Measurements from ENCODE around the gene FCER2.

The FCER2 gene

GRCh38 chr19:7676854-7677253, 25.1 kb downstream of the FCER2 start, which contains the start of gene MCEMP1:
TSS of gene MCEMP1 (plus strand) at chr19:7677090. CDS start at chr19:7677121, 31 bp downstream.
- Histone ChIP-seq H3K4me2 (no peak within 1 kb of the TSS), H3K4me3 (IDR thresholded peaks at IDR 0.05; ENCODE audit: insufficient read depth, low read depth, low read length) (no peak within 1 kb of the TSS), H2AFZ (ENCODE audit: low read depth) (no peak within 1 kb of the TSS), H3K27me3 (ENCODE audit: insufficient read depth, low read depth) (peaks cover 54% of the 10 kb centered on the region), H4K20me1 (ENCODE audit: insufficient read depth) (no peaks in the 10 kb centered on the region), H3K27ac (no peak within 1 kb of the TSS), H3K36me3 (ENCODE audit: insufficient read depth) (no peaks in the 10 kb centered on the region), H3K4me1 (ENCODE audit: low read depth, poor library complexity, severe bottlenecking) (no peaks in the 10 kb centered on the region), H3K79me2 (ENCODE audit: insufficient read depth, low read depth) (no peaks in the 10 kb centered on the region), H3K9ac (no peak within 1 kb of the TSS)
- no peak for TF ChIP-seq CTCF (conservative IDR thresholded peaks at IDR 0.05; ENCODE audit: low read depth, low read length)

GRCh38 chr19:7676376-7676775, 25.6 kb downstream of the FCER2 start:
- Histone ChIP-seq H3K4me2 (no peak overlapping the region), H3K9ac (no peak overlapping the region), H3K4me3 (IDR thresholded peaks at IDR 0.05; ENCODE audit: insufficient read depth, low read depth, low read length) (no peak overlapping the region), H3K27me3 (ENCODE audit: insufficient read depth, low read depth) (peaks cover 56% of the 10 kb centered on the region), H3K27ac (no peak overlapping the region), H2AFZ (ENCODE audit: low read depth) (no peak overlapping the region), H4K20me1 (ENCODE audit: insufficient read depth) (no peaks in the 10 kb centered on the region), H3K36me3 (ENCODE audit: insufficient read depth) (no peaks in the 10 kb centered on the region), H3K4me1 (ENCODE audit: low read depth, poor library complexity, severe bottlenecking) (no peaks in the 10 kb centered on the region), H3K79me2 (ENCODE audit: insufficient read depth, low read depth) (no peaks in the 10 kb centered on the region)
- TF ChIP-seq CTCF (conservative IDR thresholded peaks at IDR 0.05; ENCODE audit: low read depth, low read length), result no peak

- no peaks in the 10 kb centered on the region for H3K79me2 ChIP-seq (ENCODE audit: insufficient read depth, low read depth)
- no peak for TF ChIP-seq CTCF (conservative IDR thresholded peaks at IDR 0.05; ENCODE audit: low read depth, low read length)
- H3K27me3 ChIP-seq (ENCODE audit: insufficient read depth, low read depth), result peaks cover 60% of the 10 kb centered on the region
- H2AFZ ChIP-seq (ENCODE audit: low read depth), result peak overlapping the region; percentile 60; the same call in 1 of the 2 replicates
- no peak overlapping the region for H3K9ac ChIP-seq
- no peak overlapping the region for H3K27ac ChIP-seq
- H3K4me3 ChIP-seq (IDR thresholded peaks at IDR 0.05; ENCODE audit: insufficient read depth, low read depth, low read length), result no peak overlapping the region
- H3K4me2 ChIP-seq, result peak overlapping the region; percentile 23; the same call in 1 of the 2 replicates
- no peaks in the 10 kb centered on the region for H4K20me1 ChIP-seq (ENCODE audit: insufficient read depth)
- H3K36me3 ChIP-seq (ENCODE audit: insufficient read depth), result no peaks in the 10 kb centered on the region
- no peaks in the 10 kb centered on the region for H3K4me1 ChIP-seq (ENCODE audit: low read depth, poor library complexity, severe bottlenecking)
These were observed 27.6 kb downstream of the FCER2 start for GRCh38 chr19:7674010-7675005.

- H3K4me2 ChIP-seq, result no peak overlapping the region
- no peaks in the 10 kb centered on the region for H3K79me2 ChIP-seq (ENCODE audit: insufficient read depth, low read depth)
- TF ChIP-seq CTCF (conservative IDR thresholded peaks at IDR 0.05; ENCODE audit: low read depth, low read length), result no peak
- H3K36me3 ChIP-seq (ENCODE audit: insufficient read depth), result no peaks in the 10 kb centered on the region
- H3K4me1 ChIP-seq (ENCODE audit: low read depth, poor library complexity, severe bottlenecking), result no peaks in the 10 kb centered on the region
- H3K4me3 ChIP-seq (IDR thresholded peaks at IDR 0.05; ENCODE audit: insufficient read depth, low read depth, low read length), result no peak overlapping the region
- H3K9ac ChIP-seq, result no peak overlapping the region
- H3K27ac ChIP-seq, result no peak overlapping the region
- peaks cover 61% of the 10 kb centered on the region; the same call in 1 of the 2 replicates for H3K27me3 ChIP-seq (ENCODE audit: insufficient read depth, low read depth)
- no peak overlapping the region for H2AFZ ChIP-seq (ENCODE audit: low read depth)
- no peaks in the 10 kb centered on the region for H4K20me1 ChIP-seq (ENCODE audit: insufficient read depth)
These were observed 29.4 kb downstream of the FCER2 start for GRCh38 chr19:7672522-7672921.

All from KMS-11 (cell line).